NOMO-1 treated with dmso at 0.1 percent for 144 hours (cell line): ENCODE results near the gene DNAH6.
"Not testable (repeated sequence)": the region's sequence is repeated elsewhere in the genome, so short reads cannot be mapped to it uniquely, and the experiment has no call there.

Source experiments
- DNase-seq: peaks from one replicate; lab custom pipeline; 2025; ENCODE audit not compliant: unreplicated experiment; lab: John Stamatoyannopoulos, UW

Gene DNAH6

GRCh38 chr2:84862006-84862405, 345.7 kb downstream of the DNAH6 start:
- DNase-seq, result no peak

- no peak for DNase-seq
These were observed 349.0 kb downstream of the DNAH6 start for GRCh38 chr2:84865181-84865783.

GRCh38 chr2:84866122-84866521, 349.8 kb downstream of the DNAH6 start:
- DNase-seq, result no peak

- not testable (repeated sequence) for DNase-seq
These were observed 352.0 kb downstream of the DNAH6 start for GRCh38 chr2:84868327-84868726.
